Islet of Langerhans (tissue), 1 donor: ENCODE data around the gene LCMT2.
"Not testable (repeated sequence)": the region's sequence is repeated elsewhere in the genome, so short reads cannot be mapped to it uniquely, and the experiment has no call there.

Experiments used
- FAIRE-seq: peaks from one replicate; lab custom pipeline; 2011; peaks lifted over from hg19 to GRCh38; lab: Jason Lieb, UNC

Gene LCMT2

DNA sequence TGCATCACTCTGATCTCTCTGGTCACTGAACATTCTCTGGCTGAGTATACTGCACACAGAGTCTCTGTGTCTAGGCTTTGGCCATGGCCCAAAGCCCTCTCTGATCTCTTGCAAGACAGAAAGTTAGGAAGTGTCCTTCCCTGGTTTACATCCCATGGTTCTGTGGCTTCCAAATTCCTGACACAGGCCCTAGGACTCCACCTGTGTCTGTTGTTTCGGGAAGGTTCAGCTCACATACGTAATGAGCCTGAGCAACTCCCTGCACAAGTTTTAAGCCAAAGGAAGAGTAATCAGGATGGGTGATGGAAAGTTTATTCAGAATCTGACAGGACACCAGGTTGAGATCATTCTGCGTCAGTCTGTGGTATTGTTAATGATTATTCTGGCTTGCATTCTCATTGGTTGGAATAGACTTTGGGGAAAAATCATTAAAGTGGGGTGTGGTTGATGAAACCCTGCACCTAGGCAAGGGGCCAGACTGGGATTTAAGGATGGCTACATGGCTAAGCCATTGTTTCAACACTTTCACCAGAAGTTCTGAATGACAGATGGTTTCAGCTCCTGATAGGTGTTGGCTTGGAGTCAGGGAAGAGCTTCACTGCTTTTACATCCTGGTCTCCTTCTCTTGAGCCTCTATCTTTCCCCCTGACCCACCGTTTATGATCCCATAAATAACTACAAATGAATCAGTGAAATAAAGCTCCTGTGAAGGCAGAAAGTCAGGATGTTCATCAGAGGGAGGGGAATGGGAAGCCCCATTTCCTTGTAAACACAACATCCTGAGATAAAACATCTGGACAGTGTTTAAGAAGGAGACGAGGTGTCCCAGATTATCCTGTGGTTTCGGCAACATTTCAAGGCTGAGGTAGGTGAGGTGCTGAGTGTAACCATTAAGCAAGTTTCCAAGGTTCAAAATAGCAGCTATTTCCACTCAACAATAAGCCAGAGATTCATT, 14.1 kb downstream of the LCMT2 start:
- FAIRE-seq: no peak

- FAIRE-seq: no peak
Observed at GRCh38 chr15:43314171-43314570, 16.2 kb downstream of the LCMT2 start.

- no peak for FAIRE-seq
Observed at GRCh38 chr15:43312378-43312777, 18.0 kb downstream of the LCMT2 start.

- no peak for FAIRE-seq
Observed at GRCh38 chr15:43302205-43302817, 28.1 kb downstream of the LCMT2 start, which contains the start of gene TGM7. Gene TGM7, minus strand, starts transcription at chr15:43302255.

DNA sequence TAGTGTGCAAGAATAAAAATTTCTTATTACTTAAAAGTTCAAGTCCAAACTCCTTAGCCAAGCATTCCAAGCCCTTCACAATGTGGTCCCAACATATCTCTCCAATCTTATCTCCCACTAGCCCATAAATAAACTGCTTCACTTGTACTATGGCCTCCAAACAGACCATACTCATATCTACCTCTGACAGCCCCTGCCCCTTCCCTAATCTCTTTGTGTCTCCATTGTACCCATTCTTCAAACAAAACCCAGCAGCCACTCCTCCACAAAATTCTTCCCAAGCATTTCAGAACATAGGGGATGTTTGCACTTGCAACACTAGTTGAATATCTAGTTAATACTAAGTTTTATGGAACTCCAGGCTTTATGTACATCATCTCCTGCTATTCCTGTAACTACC, 30.5 kb downstream of the LCMT2 start:
- FAIRE-seq: no peak

GRCh38 chr15:43299411-43299810, 31.0 kb downstream of the LCMT2 start:
- FAIRE-seq: no peak

GRCh38 chr15:43294091-43294706, 36.2 kb downstream of the LCMT2 start:
- no peak for FAIRE-seq

GRCh38 chr15:43293432-43293831, 36.9 kb downstream of the LCMT2 start:
- FAIRE-seq: no peak

DNA sequence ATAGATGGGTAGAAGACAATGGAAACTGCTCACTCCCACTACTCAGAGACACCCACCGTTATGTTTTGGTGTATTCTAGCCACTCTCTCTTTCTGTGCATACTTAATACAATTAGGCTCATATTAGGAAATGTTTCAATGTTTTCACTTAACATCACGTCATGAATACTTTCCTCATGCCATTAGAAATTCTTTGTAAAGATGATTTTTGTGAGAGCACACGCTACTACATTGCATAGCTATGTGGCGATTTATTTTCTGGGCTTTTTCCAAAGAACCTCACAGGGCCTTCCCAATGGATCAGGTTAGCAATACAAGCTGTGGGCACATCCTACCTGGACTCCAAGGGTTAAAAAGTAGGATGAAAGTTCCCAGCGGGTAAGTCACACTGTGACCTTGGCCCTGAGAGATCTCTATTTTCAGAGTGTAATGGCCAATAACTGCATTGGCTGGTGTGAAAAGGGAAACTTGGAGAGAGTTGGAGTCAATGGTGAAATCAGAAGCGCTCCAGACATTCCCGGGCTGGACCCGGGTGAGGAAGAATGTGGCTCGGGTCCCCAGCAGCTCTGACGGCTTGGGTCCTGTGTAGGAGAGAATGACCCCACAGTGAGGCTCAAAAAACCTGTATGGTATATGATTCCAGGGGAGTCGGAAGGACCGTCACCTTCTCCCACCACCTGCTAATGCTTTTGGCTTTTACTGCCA, 37.8 kb downstream of the LCMT2 start:
- no peak for FAIRE-seq

- FAIRE-seq: not testable (repeated sequence)
Observed at GRCh38 chr15:43289656-43290055, 40.7 kb downstream of the LCMT2 start.

DNA sequence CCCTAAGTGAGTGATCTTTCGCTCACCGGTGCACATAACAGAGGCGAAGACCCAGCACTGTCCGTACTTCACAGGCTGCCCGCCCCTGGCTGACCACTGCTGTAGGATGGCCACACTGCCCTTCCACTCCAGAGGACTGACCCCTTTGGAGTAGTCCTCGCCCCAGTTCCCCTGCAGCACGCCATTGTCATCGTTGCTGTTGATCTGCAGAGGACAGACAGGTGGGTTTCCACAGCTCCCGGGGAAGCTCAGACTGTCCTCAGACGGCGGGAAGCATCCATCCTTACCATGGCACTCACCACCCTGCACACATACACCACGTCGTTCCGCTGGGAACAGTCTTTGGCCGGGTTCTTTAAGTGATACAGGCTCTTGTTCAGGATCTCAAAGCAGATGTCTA, 43.1 kb downstream of the LCMT2 start:
- no peak for FAIRE-seq

GRCh38 chr15:43286074-43286473, 44.3 kb downstream of the LCMT2 start:
- FAIRE-seq: no peak

GRCh38 chr15:43285609-43286037, 44.8 kb downstream of the LCMT2 start:
- peak; percentile 96 for FAIRE-seq

DNA sequence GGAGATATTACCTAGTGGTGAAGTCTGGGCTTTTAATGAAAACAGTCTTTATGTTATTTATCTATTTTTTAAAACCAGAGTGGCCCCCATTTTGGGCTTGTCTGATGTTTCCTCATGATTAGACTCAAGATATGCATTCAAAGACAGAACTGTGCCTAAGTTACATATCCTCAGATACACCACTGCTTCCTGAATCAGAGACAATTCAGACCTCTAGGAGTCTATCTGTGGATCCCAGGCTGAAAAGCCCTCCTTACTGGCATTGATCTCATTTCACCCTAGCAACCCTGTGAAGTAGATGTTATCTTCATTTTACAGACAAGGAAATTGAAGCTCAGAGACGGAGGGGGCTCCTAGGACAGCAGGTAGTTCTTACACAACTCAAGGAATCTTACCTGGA, 46.8 kb downstream of the LCMT2 start:
- no peak for FAIRE-seq

DNA sequence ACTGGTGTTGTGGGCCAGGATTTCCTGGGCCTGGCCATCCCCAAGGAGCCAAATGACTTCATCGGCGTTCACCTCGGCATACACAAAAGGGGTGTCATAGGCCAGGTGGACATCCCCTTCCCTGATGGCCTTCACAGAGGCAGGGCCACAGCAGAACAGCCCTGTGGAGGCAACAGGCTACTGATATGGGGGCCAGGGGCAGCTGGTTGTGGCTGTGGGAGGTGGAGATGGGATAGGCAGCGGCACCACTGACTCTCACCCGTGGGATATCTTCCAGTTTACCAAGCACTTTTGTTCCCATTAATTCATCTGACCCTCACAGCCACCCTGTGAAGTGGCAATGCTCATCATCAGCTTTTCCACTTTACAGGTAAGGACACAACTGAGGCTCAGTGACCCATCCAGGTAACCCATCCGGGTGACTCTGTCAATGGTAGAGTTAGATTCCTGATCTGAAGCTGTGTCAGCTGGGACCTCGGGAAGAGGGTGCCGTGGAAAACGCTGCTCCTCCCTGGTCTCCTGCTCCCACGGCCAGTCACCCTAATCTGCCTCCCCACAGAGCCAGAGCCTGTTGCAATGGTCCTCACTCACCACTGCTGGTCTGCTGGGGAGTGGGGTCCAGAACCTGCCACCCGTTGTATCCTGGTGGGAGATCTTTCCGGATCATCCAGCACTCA, 48.3 kb downstream of the LCMT2 start:
- no peak for FAIRE-seq

- FAIRE-seq: no peak
Observed at GRCh38 chr15:43280996-43281395, 49.4 kb downstream of the LCMT2 start.

- FAIRE-seq: no peak
Observed at GRCh38 chr15:43279496-43279895, 50.9 kb downstream of the LCMT2 start.

DNA sequence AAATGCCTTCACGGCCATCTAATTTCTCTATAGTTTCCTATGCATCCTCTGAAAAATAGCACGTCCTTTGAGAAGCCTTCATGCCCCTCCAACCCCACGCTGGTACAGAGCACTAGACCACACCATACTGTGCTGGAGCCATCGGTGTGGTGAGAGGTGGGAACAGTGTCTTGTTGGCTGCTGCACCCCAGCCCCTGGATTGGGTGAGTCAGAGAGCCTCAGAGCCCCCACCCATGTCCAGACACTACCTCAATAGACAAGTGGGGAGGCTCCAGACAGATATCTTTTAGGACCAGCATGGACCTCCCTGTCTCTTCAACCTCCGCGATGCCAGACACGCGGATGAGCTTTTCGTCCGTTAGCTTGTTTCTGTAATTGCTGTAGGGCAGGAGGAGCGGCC, 51.5 kb downstream of the LCMT2 start:
- FAIRE-seq: no peak

DNA sequence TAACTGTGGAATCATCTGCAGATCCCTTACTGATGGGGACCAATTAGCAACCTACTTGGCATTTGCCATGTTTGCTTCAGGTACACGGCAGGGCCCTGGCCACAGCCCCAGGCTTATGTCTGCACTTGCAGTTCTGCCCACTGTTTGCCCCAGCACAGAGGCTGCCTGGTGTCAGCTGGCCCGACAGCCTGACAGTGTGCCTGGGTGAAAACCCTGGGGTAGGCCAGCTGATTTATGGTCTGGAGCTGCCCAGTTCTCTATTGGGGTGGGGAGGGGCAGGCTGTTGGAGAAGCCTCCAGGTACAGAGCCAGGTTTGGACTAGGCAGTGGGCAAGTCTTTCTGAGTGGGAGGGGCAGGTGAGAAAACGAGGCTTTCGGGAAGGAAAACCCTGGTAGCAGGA, 52.5 kb downstream of the LCMT2 start:
- no peak for FAIRE-seq

DNA sequence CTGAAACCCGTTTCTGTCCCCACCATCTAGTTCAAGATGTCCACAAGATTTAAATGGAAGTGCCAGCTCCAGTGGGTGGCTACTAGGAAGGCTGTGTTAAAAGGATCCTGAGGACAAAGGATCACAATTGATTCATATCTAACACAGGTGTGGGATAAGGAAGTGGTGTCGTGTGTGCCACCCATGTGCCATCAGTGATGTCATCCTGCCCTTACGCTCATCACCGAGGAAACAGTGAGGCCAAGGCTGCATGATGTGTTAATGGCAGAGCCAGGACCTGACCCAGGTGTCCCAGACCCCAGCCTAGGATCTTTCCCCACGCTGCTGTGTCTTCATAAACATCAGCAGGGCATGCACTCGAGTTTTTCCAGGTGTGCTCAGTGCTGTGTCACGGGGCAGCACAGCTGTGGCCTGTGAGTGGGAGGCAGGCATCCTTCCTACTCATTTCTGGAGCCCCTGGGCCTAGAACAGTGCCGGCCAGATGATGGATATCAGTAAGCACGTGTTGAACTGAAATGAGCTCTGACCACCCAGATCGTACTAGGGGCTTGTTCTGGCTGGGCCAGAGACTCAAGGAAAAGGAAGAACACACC, 53.0 kb downstream of the LCMT2 start:
- no peak for FAIRE-seq

- no peak for FAIRE-seq
Observed at GRCh38 chr15:43276563-43277200, 53.7 kb downstream of the LCMT2 start.
